Activated CD4-positive, alpha-beta T cell treated with anti-CD3 and anti-CD28 coated beads for 24 hours (primary cell): ENCODE data around the gene RECQL5.
A peak's percentile ranks its signal among the peaks of the same experiment; 100 is the strongest.
"Not testable (repeated sequence)": the region's sequence is repeated elsewhere in the genome, so short reads cannot be mapped to it uniquely, and the experiment has no call there.

Experiments
- DNase-seq, 2 donors: peaks; one replicate each; pipeline ENCODE4 v3.0.0-alpha.2; 2020; ENCODE audit warnings: low read depth in 2 of 2

Gene RECQL5

GRCh38 chr17:75616521-75617122 is 50.3 kb downstream of the RECQL5 start:
- no peak for DNase-seq

- no peak for DNase-seq
These were observed 51.7 kb downstream of the RECQL5 start for GRCh38 chr17:75615301-75615700.

- no peak for DNase-seq
These were observed 52.2 kb downstream of the RECQL5 start for GRCh38 chr17:75614556-75615270.

- DNase-seq, result no peak
These were observed 52.9 kb downstream of the RECQL5 start for GRCh38 chr17:75614006-75614405.

GRCh38 chr17:75612906-75613626 is 53.9 kb downstream of the RECQL5 start:
- DNase-seq, result no peak

GRCh38 chr17:75611851-75612429 is 55.0 kb downstream of the RECQL5 start:
- no peak for DNase-seq

- DNase-seq, result no peak
These were observed 56.6 kb downstream of the RECQL5 start for GRCh38 chr17:75610103-75610984.

GRCh38 chr17:75607086-75607485 is 59.9 kb downstream of the RECQL5 start:
- DNase-seq, result no peak

GRCh38 chr17:75605790-75606189 is 61.2 kb downstream of the RECQL5 start:
- no peak for DNase-seq

GRCh38 chr17:75604034-75604695 is 62.8 kb downstream of the RECQL5 start:
- DNase-seq, result no peak

- no peak for DNase-seq
These were observed 63.8 kb downstream of the RECQL5 start for GRCh38 chr17:75603123-75603522.

- no peak for DNase-seq
These were observed 64.3 kb downstream of the RECQL5 start for GRCh38 chr17:75602644-75603043.

- peak; percentile 40 to 58 for DNase-seq
These were observed 65.6 kb downstream of the RECQL5 start for GRCh38 chr17:75601057-75601987.

GRCh38 chr17:75596320-75597087 is 70.5 kb downstream of the RECQL5 start:
- no peak for DNase-seq

GRCh38 chr17:75595920-75596313 is 71.0 kb downstream of the RECQL5 start:
- no peak for DNase-seq

GRCh38 chr17:75595284-75595919 is 71.6 kb downstream of the RECQL5 start:
- DNase-seq, result no peak

GRCh38 chr17:75594499-75595283 is 72.3 kb downstream of the RECQL5 start:
- DNase-seq, result no peak

GRCh38 chr17:75593430-75593829 is 73.5 kb downstream of the RECQL5 start:
- DNase-seq, result not testable (repeated sequence)
